ENCODE results near the gene EFHC2. TPM values are rescaled to one million over a fixed set of nuclear protein-coding genes. Genes with fewer than 3 reads are reported as not detected.

The EFHC2 gene
- total and polyA plus RNA-seq, 2 of the 8 experiments (the other 6 are each of a cell fraction or from before 2014, with no cell fraction given) = 1.8 to 3.4 TPM

GRCh38 chrX:44317181-44317580 lies 26.3 kb downstream of the EFHC2 start:
- no peak overlapping the region for H3K4me2 ChIP-seq (ENCODE audit: insufficient read depth in 1 of 2, low read depth in 2 of 2, low read length in 2 of 2)
- no peaks in the 10 kb centered on the region for H3K79me1 ChIP-seq (ENCODE audit: low read depth, low read length)
- H2BK120ac ChIP-seq (replicated peaks; ENCODE audit: low read depth, low read length) = no peak overlapping the region
- H3K18ac ChIP-seq (ENCODE audit: extremely low read depth, low read length) = no peak overlapping the region
- no peak overlapping the region for H4K91ac ChIP-seq (replicated peaks; ENCODE audit: insufficient read length, low read length)
- H4K20me1 ChIP-seq (replicated peaks in 1 of 2; ENCODE audit: control insufficient read depth in 1 of 2, insufficient read depth in 2 of 2, low read length in 2 of 2) = no peaks in the 10 kb centered on the region
- CTCF ChIA-PET (ENCODE audit: partially characterized antibody) = no interaction called here
- H4K8ac ChIP-seq (ENCODE audit: extremely low read depth, insufficient read depth, low read length) = no peak overlapping the region
- TF ChIP-seq EP300 (IDR thresholded peaks at IDR 0.05; ENCODE audit: borderline replicate concordance in 1 of 2, low read depth in 2 of 2, low read length in 2 of 2) (no peak), CBX5 (IDR thresholded peaks at IDR 0.05; ENCODE audit: low read depth, low read length) (no peak), TEAD4 (IDR thresholded peaks at IDR 0.05; ENCODE audit: low read depth, low read length) (no peak), ASH2L (IDR thresholded peaks at IDR 0.05; ENCODE audit: low read length) (no peak), JUN (IDR thresholded peaks at IDR 0.05; ENCODE audit: low read depth, low read length) (no peak), CREB1 (IDR thresholded peaks at IDR 0.05) (no peak)
- H3K27me3 ChIP-seq (replicated peaks in 1 of 4; ENCODE audit: control insufficient read depth in 3 of 4, extremely low read depth in 1 of 4, insufficient read depth in 3 of 4, low read length in 3 of 4) = no peaks in the 10 kb centered on the region
- no peaks in the 10 kb centered on the region for H3K4me1 ChIP-seq (replicated peaks in 1 of 4; ENCODE audit: control insufficient read depth in 3 of 4, insufficient read depth in 4 of 4, low read length in 3 of 4)
- no peak overlapping the region for H3K56ac ChIP-seq (replicated peaks; ENCODE audit: insufficient read length, low read depth, low read length)
- DNase-seq (ENCODE audit: low read depth in 1 of 2, low spot score in 2 of 2) (no peak), FAIRE-seq (no peak)
- POLR2A ChIA-PET (ENCODE audit: partially characterized antibody) = no interaction called here
- H2BK5ac ChIP-seq (ENCODE audit: low read depth, low read length) = no peak overlapping the region
- H2BK12ac ChIP-seq (ENCODE audit: low read depth, low read length) = no peak overlapping the region
- H3K4me3 ChIP-seq (ENCODE audit: extremely low read depth in 1 of 4, insufficient read depth in 2 of 4, low read depth in 3 of 4, low read length in 4 of 4) = no peak overlapping the region
- H3K14ac ChIP-seq (ENCODE audit: insufficient read length) = no peak overlapping the region
- no peak overlapping the region for H2BK20ac ChIP-seq (ENCODE audit: low read length)
- H3K9ac ChIP-seq (replicated peaks in 1 of 4; ENCODE audit: extremely low read depth in 1 of 4, low read depth in 3 of 4, low read length in 3 of 4) = no peak overlapping the region
- no peaks in the 10 kb centered on the region for H3K79me2 ChIP-seq (ENCODE audit: control insufficient read depth in 1 of 2, insufficient read depth in 2 of 2, low read length in 2 of 2)
- H3K9me3 ChIP-seq (ENCODE audit: insufficient read depth in 2 of 2, low read depth in 1 of 2, low read length in 1 of 2) = no peaks in the 10 kb centered on the region
- no peak overlapping the region for H3K23ac ChIP-seq (ENCODE audit: insufficient read length)
- no peaks in the 10 kb centered on the region for H3K23me2 ChIP-seq (ENCODE audit: low read depth, low read length)
- WGBS, 2 experiments (ENCODE audit: extremely low coverage in 1 of 2, insufficient coverage in 1 of 2, insufficient read length in 1 of 2, insufficient replicate concordance in 2 of 2, low coverage in 1 of 2, low lambda C conversion rate in 2 of 2, missing lambda C conversion rate in 1 of 2) = 86% methylated on average over 2 of the region's 2 CpGs; no CpG with 5 or more reads in 1 of the 2 experiments
- no peak overlapping the region for H2AFZ ChIP-seq (ENCODE audit: low read length)
- H3K36me3 ChIP-seq (ENCODE audit: control insufficient read depth in 2 of 4, insufficient read depth in 4 of 4, low read length in 3 of 4) = no peaks in the 10 kb centered on the region
- H2BK15ac ChIP-seq (ENCODE audit: low read length) = no peak overlapping the region
- no peak overlapping the region for H2AK5ac ChIP-seq (ENCODE audit: low read depth, low read length)
- no peak overlapping the region for H3K27ac ChIP-seq (ENCODE audit: low read depth, low read length)
- no peak overlapping the region for H3K4ac ChIP-seq (replicated peaks; ENCODE audit: insufficient read length, low read depth, low read length)
- H4K5ac ChIP-seq (ENCODE audit: insufficient read length, low read depth, low read length) = no peak overlapping the region
